Measurements from ENCODE around the gene SHISA4. TPM values are rescaled to one million over a fixed set of nuclear protein-coding genes. Genes with fewer than 3 reads are reported as not detected.

SHISA4 gene
- total RNA-seq, 1 experiment from 2014 or later: 14.3 TPM

DNA sequence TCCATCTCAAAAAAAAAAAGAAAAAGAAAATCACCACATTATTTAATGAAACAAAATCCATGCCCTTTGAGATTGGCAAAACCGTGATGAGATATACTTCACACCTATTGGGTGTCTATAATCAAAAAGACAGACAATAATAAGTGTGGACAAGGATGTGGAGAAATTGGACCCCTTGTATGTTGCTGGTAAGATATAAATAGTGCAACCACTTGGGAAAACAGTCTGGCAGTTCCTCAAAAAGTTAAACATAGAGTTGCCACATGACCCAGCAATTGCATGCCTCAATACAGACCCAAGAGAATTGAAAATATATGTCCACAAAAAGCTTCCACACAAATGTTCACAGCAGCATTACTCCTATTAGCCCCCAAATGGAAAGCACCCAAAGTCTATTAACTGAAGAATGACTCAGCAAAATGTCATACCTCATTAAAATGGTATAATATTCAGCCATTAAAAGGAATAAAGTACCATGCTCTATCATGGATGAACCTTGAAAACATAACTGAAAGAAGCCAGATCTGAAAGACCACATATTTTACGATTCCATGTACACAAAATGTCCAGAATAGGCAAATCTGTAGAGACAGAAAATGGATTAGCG is 33.4 kb downstream of the SHISA4 start:
- Histone ChIP-seq H3K4me3 (ENCODE audit: low read length) (no peak overlapping the region), H3K4me2 (ENCODE audit: low read length) (no peak overlapping the region), H3K9ac (ENCODE audit: low read length) (no peak overlapping the region), H2AFZ (ENCODE audit: low read length) (peak overlapping the region; percentile 57; the same call in 1 of the 2 replicates), H3K27ac (ENCODE audit: low read length) (no peak overlapping the region), H3K36me3 (ENCODE audit: low read depth, low read length) (no peaks in the 10 kb centered on the region), H3K4me1 (ENCODE audit: insufficient read depth, low read length) (no peaks in the 10 kb centered on the region), H3K9me2 (replicated peaks; ENCODE audit: low read length) (no peaks in the 10 kb centered on the region), H3K79me2 (ENCODE audit: low read length) (no peaks in the 10 kb centered on the region), H3K27me3 (ENCODE audit: low read length) (no peaks in the 10 kb centered on the region), H4K20me1 (ENCODE audit: low read length) (no peaks in the 10 kb centered on the region), H3F3A (ENCODE audit: low read length, unreplicated experiment) (no peaks in the 10 kb centered on the region), H3K9me3 (ENCODE audit: low read length) (no peaks in the 10 kb centered on the region)
- DNase-seq: no peak
- ChIA-PET CTCF (no interaction called here), POLR2A (ENCODE audit: unreplicated experiment) (no interaction called here)
- no TSS peak for BruUV-seq (replicated peaks)
- intact Hi-C loops (cut with micrococcal nuclease): no loop called here
- TF ChIP-seq EZH2 (IDR thresholded peaks at IDR 0.05; ENCODE audit: low read length, unreplicated experiment): no peak
- no peak for TF ChIP-seq EZH2phosphoT487 (IDR thresholded peaks at IDR 0.05; ENCODE audit: borderline replicate concordance, low read length)
- TF ChIP-seq CTCF (conservative IDR thresholded peaks at IDR 0.05; ENCODE audit: low read depth, low read length): no peak
- ATAC-seq: no peak

DNA sequence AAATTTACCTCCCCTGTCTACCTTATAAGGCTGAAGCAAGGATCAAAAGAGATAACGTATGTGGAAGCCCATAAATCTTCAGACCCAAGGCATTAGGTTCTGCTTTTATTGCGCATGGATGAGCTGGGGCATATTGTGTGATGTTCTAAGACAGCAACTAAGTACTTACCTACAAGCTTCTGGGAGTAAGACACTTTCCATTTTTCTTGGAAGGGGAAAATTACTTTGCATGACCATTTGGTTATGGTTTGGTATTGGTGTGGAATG is 36.5 kb downstream of the SHISA4 start:
- Histone ChIP-seq H4K20me1 (ENCODE audit: low read length) (no peaks in the 10 kb centered on the region), H3K4me2 (ENCODE audit: low read length) (no peak overlapping the region), H3K9ac (ENCODE audit: low read length) (no peak overlapping the region), H3F3A (ENCODE audit: low read length, unreplicated experiment) (no peaks in the 10 kb centered on the region), H2AFZ (ENCODE audit: low read length) (no peak overlapping the region), H3K79me2 (ENCODE audit: low read length) (no peaks in the 10 kb centered on the region), H3K27ac (ENCODE audit: low read length) (no peak overlapping the region), H3K36me3 (ENCODE audit: low read depth, low read length) (no peaks in the 10 kb centered on the region), H3K4me1 (ENCODE audit: insufficient read depth, low read length) (no peaks in the 10 kb centered on the region), H3K4me3 (ENCODE audit: low read length) (no peak overlapping the region), H3K27me3 (ENCODE audit: low read length) (no peaks in the 10 kb centered on the region), H3K9me2 (replicated peaks; ENCODE audit: low read length) (no peaks in the 10 kb centered on the region), H3K9me3 (ENCODE audit: low read length) (no peaks in the 10 kb centered on the region)
- ATAC-seq: no peak
- CTCF ChIA-PET: no interaction called here
- TF ChIP-seq EZH2 (IDR thresholded peaks at IDR 0.05; ENCODE audit: low read length, unreplicated experiment) (no peak), EZH2phosphoT487 (IDR thresholded peaks at IDR 0.05; ENCODE audit: borderline replicate concordance, low read length) (no peak), CTCF (conservative IDR thresholded peaks at IDR 0.05; ENCODE audit: low read depth, low read length) (no peak)
- no TSS peak for BruUV-seq (replicated peaks)
- intact Hi-C loops (cut with micrococcal nuclease): no loop called here
- POLR2A ChIA-PET (ENCODE audit: unreplicated experiment): interaction anchor here (0.6 kb wide), 1 partner anchor 21 kb away, joined by 7 read pairs; the partner anchor contains the start of gene LMOD1
- no peak for DNase-seq

DNA sequence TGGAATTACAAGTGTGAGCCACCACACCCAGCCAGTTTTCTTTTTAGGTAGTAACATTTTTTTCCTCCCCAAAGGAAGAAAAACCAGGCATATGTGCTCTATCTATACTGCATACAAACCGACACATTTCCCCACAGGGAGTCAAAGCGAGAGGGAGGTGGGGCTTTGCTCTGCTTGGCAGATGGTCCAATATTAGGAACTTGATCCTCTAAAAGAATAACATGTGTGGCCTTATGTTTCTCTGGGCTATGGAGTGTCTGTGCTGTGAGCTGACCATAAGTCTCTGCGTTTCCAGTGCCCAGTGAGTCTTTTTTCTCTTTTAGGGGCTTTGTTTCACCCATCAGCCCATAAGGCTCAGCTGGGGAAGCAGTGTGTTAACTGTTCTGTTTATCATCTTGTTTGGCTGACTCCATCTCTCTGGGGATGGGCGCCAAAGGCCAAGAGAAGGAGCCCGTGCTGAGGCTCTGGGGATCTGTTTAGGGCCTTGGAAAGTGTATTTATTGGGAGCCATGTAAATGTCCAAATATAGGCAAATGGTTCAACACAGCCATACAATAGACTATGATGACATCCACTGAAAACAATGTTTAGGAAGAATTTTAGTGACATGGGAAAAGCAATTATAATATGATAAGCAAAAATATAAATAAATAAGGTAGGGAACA is 37.4 kb downstream of the SHISA4 start:
- H3K27me3 ChIP-seq (ENCODE audit: low read length): no peaks in the 10 kb centered on the region
- ATAC-seq (no peak), DNase-seq (no peak)
- ChIA-PET POLR2A (ENCODE audit: unreplicated experiment) (no interaction called here), CTCF (no interaction called here)
- no peak for TF ChIP-seq CTCF (conservative IDR thresholded peaks at IDR 0.05; ENCODE audit: low read depth, low read length)
- TF ChIP-seq EZH2phosphoT487 (IDR thresholded peaks at IDR 0.05; ENCODE audit: borderline replicate concordance, low read length): no peak
- no peak for TF ChIP-seq EZH2 (IDR thresholded peaks at IDR 0.05; ENCODE audit: low read length, unreplicated experiment)
- H3K9ac ChIP-seq (ENCODE audit: low read length): no peak overlapping the region
- no TSS peak for BruUV-seq (replicated peaks)
- no peaks in the 10 kb centered on the region for H3K9me2 ChIP-seq (replicated peaks; ENCODE audit: low read length)
- H3K36me3 ChIP-seq (ENCODE audit: low read depth, low read length): no peaks in the 10 kb centered on the region
- no peaks in the 10 kb centered on the region for H3K79me2 ChIP-seq (ENCODE audit: low read length)
- H3F3A ChIP-seq (ENCODE audit: low read length, unreplicated experiment): no peaks in the 10 kb centered on the region
- H4K20me1 ChIP-seq (ENCODE audit: low read length): no peaks in the 10 kb centered on the region
- H3K27ac ChIP-seq (ENCODE audit: low read length): no peak overlapping the region
- H2AFZ ChIP-seq (ENCODE audit: low read length): no peak overlapping the region
- H3K4me3 ChIP-seq (ENCODE audit: low read length): no peak overlapping the region
- no peak overlapping the region for H3K4me2 ChIP-seq (ENCODE audit: low read length)
- H3K9me3 ChIP-seq (ENCODE audit: low read length): no peaks in the 10 kb centered on the region
- intact Hi-C loops (cut with micrococcal nuclease): no loop called here
- no peaks in the 10 kb centered on the region for H3K4me1 ChIP-seq (ENCODE audit: insufficient read depth, low read length)

Measured in PC-3 (cell line).